Heart left ventricle (tissue), 13 donors: ENCODE results near the gene MAS1.
A peak's percentile ranks its signal among the peaks of the same experiment; 100 is the strongest.

Experiments
- POLR2A ChIP-seq, 2 donors: fragments of 450-650 bp; IDR thresholded peaks; one replicate each; pipeline ENCODE4 v1.6.1; 2017; ENCODE audit warnings: antibody characterized with exemption in 2 of 2, mild to moderate bottlenecking in 2 of 2, moderate library complexity in 2 of 2
- TF ChIP-seq, protein P1 (sequence below), 12 donors: fragments of 200-600 bp; sonication (generic) in 4 of 12; IDR thresholded peaks; one replicate each; pipeline versions ENCODE4 v1.5.0 to v1.8.0; 2018 to 2022; ENCODE audit warnings: antibody characterized with exemption in 12 of 12, mild to moderate bottlenecking in 5 of 12
- donor health status: ischemic (EF 13 %, LVEDD 7.1; RV severe dilation, severe dysfunction).
- donor health status: DM: no; HTN: yes; CAD: no.
- donor health status: DM: no; HTN: no; CAD: no.
- donor health status: ischemic (EF 25% LVEDD 6.9; RV normal size, moderate dysfunction).
- donor health status: ischemic (EF 25% LVEDD 5.7; RV mildly dilated, moderate dysfunction).
- donor health status: ischemic (EF 35%, LVEDD 5.7; RV mildly dilated, moderate dysfunction).
- donor health status: nonischemic (EF 11% LVEDD 7.7; RV severe dilation, severe dysfunction).
- donor health status: DM: yes; HTN: yes; CAD: no.
- donor health status: PGD.
- donor health status: ischemic (EF 29% LVEDD 5.4; RV normal size, mild dysfunction).
- donor health status: nonischemic (EF 23%, LVEDD 6.1; RV moderate dilation, normal function).

DNA sequence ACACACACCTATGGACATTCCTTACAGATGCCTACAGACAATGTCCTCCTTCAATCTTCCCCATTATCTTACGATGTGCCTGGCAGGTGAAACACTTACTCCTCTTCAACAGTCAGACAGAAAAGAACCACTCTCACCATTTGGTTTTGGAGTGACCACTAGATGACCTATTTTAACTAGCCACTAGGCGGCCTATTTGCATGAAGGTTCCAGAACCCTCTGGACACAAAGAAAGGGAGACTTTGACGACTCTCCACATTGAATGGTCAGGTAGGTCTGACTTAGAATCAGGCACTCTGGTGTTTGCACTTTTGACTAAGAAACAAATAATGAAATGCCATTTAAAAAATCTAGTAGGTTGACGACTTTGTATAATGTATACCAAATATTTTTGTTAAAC, 48.8 kb upstream of the MAS1 start:
- TF ChIP-seq, protein P1, sequence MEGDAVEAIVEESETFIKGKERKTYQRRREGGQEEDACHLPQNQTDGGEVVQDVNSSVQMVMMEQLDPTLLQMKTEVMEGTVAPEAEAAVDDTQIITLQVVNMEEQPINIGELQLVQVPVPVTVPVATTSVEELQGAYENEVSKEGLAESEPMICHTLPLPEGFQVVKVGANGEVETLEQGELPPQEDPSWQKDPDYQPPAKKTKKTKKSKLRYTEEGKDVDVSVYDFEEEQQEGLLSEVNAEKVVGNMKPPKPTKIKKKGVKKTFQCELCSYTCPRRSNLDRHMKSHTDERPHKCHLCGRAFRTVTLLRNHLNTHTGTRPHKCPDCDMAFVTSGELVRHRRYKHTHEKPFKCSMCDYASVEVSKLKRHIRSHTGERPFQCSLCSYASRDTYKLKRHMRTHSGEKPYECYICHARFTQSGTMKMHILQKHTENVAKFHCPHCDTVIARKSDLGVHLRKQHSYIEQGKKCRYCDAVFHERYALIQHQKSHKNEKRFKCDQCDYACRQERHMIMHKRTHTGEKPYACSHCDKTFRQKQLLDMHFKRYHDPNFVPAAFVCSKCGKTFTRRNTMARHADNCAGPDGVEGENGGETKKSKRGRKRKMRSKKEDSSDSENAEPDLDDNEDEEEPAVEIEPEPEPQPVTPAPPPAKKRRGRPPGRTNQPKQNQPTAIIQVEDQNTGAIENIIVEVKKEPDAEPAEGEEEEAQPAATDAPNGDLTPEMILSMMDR (IDR thresholded peaks at IDR 0.05) = peak in 2 of 12 donors; percentile 10 to 20
- no peak for TF ChIP-seq POLR2A (IDR thresholded peaks at IDR 0.05)
